NCI-H510A treated with DMSO at 0.1 percent for 48 hours (cell line): ENCODE measurements around the gene MOB1B.

Source experiments
- DNase-seq: peaks from one replicate; lab custom pipeline; 2025; lab: John Stamatoyannopoulos, UW

Gene MOB1B

GRCh38 chr4:70914631-70915030, 12.5 kb downstream of the MOB1B start:
- DNase-seq: no peak

GRCh38 chr4:70915036-70915815, 13.1 kb downstream of the MOB1B start:
- no peak for DNase-seq

- DNase-seq: no peak
Observed at GRCh38 chr4:70915874-70916559, 13.8 kb downstream of the MOB1B start.

- no peak for DNase-seq
Observed at GRCh38 chr4:70920592-70920991, 18.4 kb downstream of the MOB1B start.

GRCh38 chr4:70925418-70925817, 23.2 kb downstream of the MOB1B start:
- DNase-seq: no peak

GRCh38 chr4:70925899-70926635, 23.9 kb downstream of the MOB1B start:
- DNase-seq: no peak

- peak; percentile 72 for DNase-seq
Observed at GRCh38 chr4:70927502-70928137, 25.5 kb downstream of the MOB1B start.

- no peak for DNase-seq
Observed at GRCh38 chr4:70930530-70931256, 28.5 kb downstream of the MOB1B start.

GRCh38 chr4:70931347-70931746, 29.2 kb downstream of the MOB1B start:
- DNase-seq: no peak

GRCh38 chr4:70932984-70933383, 30.8 kb downstream of the MOB1B start:
- DNase-seq: no peak

- DNase-seq: no peak
Observed at GRCh38 chr4:70935038-70935695, 33.0 kb downstream of the MOB1B start.

- DNase-seq: no peak
Observed at GRCh38 chr4:70936200-70936787, 34.1 kb downstream of the MOB1B start.

GRCh38 chr4:70938086-70938485, 35.9 kb downstream of the MOB1B start:
- no peak for DNase-seq

GRCh38 chr4:70940134-70940533, 38.0 kb downstream of the MOB1B start:
- no peak for DNase-seq

GRCh38 chr4:70943114-70943513, 40.9 kb downstream of the MOB1B start:
- no peak for DNase-seq

GRCh38 chr4:70945046-70945445, 42.9 kb downstream of the MOB1B start:
- DNase-seq: peak; percentile 33

GRCh38 chr4:70945452-70946055, 43.4 kb downstream of the MOB1B start:
- no peak for DNase-seq

GRCh38 chr4:70946939-70947338, 44.8 kb downstream of the MOB1B start:
- DNase-seq: no peak

- no peak for DNase-seq
Observed at GRCh38 chr4:70948665-70949260, 46.6 kb downstream of the MOB1B start.

GRCh38 chr4:70954032-70954431, 51.9 kb downstream of the MOB1B start:
- DNase-seq: no peak
